ENCODE measurements around the gene JCHAIN. TPM values are rescaled to one million over a fixed set of nuclear protein-coding genes. Genes with fewer than 3 reads are reported as not detected.

The JCHAIN gene
- total and polyA plus RNA-seq, 9 of the 15 experiments (the other 6 are each of a cell fraction or from before 2014, with no cell fraction given) = 0.04 to 0.68 (median 0.26) TPM; not detected in 5

GRCh38 chr4:70691661-70692060 is 25.4 kb upstream of the JCHAIN start:
- Histone ChIP-seq H3K27me3 (ENCODE audit: control insufficient read depth in 2 of 2, insufficient read depth in 2 of 2, low read length in 2 of 2) (no peaks in the 10 kb centered on the region), H3K36me3 (ENCODE audit: control insufficient read depth, insufficient read depth, low read length) (peaks cover 24% of the 10 kb centered on the region), H3K4me2 (ENCODE audit: insufficient read depth, low read length) (no peak overlapping the region), H2AFZ (ENCODE audit: low read depth, low read length) (no peak overlapping the region), H3K27ac (ENCODE audit: extremely low read depth, low read depth, low read length) (no peak overlapping the region), H3K4me3 (no peak overlapping the region), H3K9me1 (ENCODE audit: control insufficient read depth, insufficient read depth, low read length) (no peaks in the 10 kb centered on the region), H3K9me3 (replicated peaks; ENCODE audit: control insufficient read depth, insufficient read depth, low read depth, low read length) (no peaks in the 10 kb centered on the region), H3K9ac (ENCODE audit: insufficient read depth in 1 of 2, low read depth in 2 of 2, low read length in 2 of 2) (no peak overlapping the region), H3K4me1 (replicated peaks in 1 of 2; ENCODE audit: control insufficient read depth in 2 of 2, insufficient read depth in 2 of 2, low read length in 2 of 2) (peaks cover 7 to 12% of the 10 kb centered on the region in 2 experiments), H3K79me2 (ENCODE audit: control insufficient read depth, insufficient read depth, low read length) (peaks cover 42% of the 10 kb centered on the region), H4K20me1 (replicated peaks; ENCODE audit: control insufficient read depth, insufficient read depth, low read length) (peaks cover 14% of the 10 kb centered on the region)
- no peak for ATAC-seq
- 88% methylated on average over 1 of the region's 1 CpG for WGBS (ENCODE audit: insufficient coverage, low coverage, missing lambda C conversion rate)
- no TSS peak for BruUV-seq (replicated peaks)
- DNase-seq (ENCODE audit: extremely low read depth in 1 of 4, low spot score in 3 of 4) = no peak
- intact Hi-C loops (cut with micrococcal nuclease) = no loop called here
- ChIA-PET CTCF (ENCODE audit: low intra/inter-chr PET ratio) (no interaction called here), POLR2A (interaction anchor here (0.7 kb wide), 1 partner anchor 13 kb away, joined by 4 read pairs; no protein-coding TSS in a partner anchor)
- in situ Hi-C loops (cut with MboI) = no loop called here
- no peak for FAIRE-seq
- TF ChIP-seq USF1 (CRISPR knock-in tag; IDR thresholded peaks at IDR 0.05) (no peak), HOMEZ (CRISPR knock-in tag; IDR thresholded peaks at IDR 0.05) (no peak), KLF10 (CRISPR knock-in tag; IDR thresholded peaks at IDR 0.05) (no peak), ETS1 (conservative IDR thresholded peaks at IDR 0.05; ENCODE audit: control insufficient read depth, low read depth, low read length) (no peak), MEF2D (tag; conservative IDR thresholded peaks at IDR 0.05; ENCODE audit: low read depth) (no peak), NFRKB (IDR thresholded peaks at IDR 0.05; ENCODE audit: low read depth) (no peak), L3MBTL2 (IDR thresholded peaks at IDR 0.05) (no peak), ETS2 (tag; IDR thresholded peaks at IDR 0.05; ENCODE audit: borderline replicate concordance, poor library complexity, severe bottlenecking) (no peak), KDM1A (IDR thresholded peaks at IDR 0.05) (no peak), ZNF23 (CRISPR knock-in tag; IDR thresholded peaks at IDR 0.05) (no peak), STAT6 (CRISPR knock-in tag; IDR thresholded peaks at IDR 0.05) (no peak), THRAP3 (IDR thresholded peaks at IDR 0.05; ENCODE audit: borderline replicate concordance) (no peak), ZBTB5 (IDR thresholded peaks at IDR 0.05) (no peak)
